GM12872 (cell line): Measurements from ENCODE around the gene ALKBH3.

Experiments used
- TF ChIP-seq, protein P1 (sequence below): IDR thresholded peaks from 3 replicates; pipeline ENCODE4 v1.5.1; 2011; ENCODE audit warnings: low read depth, mild to moderate bottlenecking, low read length, moderate library complexity; ENCODE audit not compliant: insufficient read depth

Gene ALKBH3

DNA sequence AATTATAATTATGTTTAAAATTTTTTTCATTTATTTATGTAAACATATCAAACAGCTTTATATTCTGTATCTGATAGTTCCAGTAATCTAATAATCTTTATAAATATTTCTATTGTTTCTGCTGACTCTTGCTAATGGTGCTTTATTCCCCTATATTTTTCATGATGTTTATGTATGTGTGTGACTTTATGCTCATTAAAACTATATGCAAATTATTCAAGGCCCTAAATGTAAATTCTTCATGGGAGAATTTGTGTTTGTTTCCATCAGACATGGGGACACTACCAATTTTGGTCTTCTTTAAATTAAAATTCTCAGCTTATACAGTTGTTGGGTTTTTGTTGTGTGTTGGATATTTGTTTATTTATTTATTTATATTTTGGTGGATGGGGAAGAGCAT lies 13.7 kb upstream of the ALKBH3 start:
- TF ChIP-seq, protein P1, sequence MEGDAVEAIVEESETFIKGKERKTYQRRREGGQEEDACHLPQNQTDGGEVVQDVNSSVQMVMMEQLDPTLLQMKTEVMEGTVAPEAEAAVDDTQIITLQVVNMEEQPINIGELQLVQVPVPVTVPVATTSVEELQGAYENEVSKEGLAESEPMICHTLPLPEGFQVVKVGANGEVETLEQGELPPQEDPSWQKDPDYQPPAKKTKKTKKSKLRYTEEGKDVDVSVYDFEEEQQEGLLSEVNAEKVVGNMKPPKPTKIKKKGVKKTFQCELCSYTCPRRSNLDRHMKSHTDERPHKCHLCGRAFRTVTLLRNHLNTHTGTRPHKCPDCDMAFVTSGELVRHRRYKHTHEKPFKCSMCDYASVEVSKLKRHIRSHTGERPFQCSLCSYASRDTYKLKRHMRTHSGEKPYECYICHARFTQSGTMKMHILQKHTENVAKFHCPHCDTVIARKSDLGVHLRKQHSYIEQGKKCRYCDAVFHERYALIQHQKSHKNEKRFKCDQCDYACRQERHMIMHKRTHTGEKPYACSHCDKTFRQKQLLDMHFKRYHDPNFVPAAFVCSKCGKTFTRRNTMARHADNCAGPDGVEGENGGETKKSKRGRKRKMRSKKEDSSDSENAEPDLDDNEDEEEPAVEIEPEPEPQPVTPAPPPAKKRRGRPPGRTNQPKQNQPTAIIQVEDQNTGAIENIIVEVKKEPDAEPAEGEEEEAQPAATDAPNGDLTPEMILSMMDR = no peak

DNA sequence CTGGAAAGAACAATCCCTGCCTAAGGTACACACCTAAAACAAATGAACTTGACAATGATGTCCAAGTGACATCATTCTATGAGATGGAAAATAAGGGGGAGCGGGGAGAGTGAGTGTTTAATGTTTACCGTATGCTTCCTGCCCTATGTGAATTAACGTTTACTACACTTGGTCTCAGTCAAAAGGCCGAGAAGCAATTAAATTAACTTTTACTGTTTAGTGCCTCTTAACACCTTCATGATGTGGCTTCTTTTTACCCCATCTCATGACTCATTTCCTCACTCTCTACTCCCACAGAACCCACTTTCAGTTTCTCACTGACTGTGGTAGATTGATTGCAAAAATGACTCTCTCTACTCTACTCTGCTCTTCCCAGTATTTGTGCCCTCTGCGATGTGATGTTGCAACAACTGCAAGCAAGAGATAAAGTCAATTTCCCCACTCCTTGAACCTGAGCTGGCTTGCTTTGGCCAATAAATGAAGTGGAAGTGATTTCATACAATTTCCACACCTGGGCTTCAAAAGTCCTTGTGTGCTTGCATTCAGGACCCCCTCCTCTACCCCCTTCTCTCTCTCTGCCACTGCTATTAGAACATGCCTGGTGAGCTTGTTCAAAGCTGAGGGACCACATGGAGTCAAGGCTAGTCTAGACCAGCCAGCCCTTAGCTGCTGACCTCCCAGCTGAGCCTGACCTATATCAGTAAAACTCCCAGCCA lies 11.6 kb upstream of the ALKBH3 start:
- TF ChIP-seq, protein P1 = no peak

DNA sequence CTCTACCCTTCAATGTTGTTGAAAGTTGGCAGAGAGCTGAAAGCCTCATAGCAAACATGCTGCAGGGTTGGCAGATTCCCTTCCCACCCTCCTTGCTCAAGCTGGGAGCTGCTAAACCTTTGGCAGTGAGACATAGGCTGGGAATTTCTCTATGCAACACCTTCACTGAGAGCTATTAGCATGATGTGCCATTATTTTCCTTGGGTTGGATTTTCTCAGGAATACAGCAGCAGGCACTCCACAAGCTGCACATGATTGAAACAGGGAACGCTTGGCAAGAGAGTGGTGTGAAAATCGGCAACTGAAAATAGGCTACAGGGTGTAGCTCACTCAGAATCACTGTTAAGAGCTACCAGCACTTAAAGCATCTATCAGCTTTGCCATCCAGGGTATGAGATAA lies 9.6 kb upstream of the ALKBH3 start:
- TF ChIP-seq, protein P1 = no peak

DNA sequence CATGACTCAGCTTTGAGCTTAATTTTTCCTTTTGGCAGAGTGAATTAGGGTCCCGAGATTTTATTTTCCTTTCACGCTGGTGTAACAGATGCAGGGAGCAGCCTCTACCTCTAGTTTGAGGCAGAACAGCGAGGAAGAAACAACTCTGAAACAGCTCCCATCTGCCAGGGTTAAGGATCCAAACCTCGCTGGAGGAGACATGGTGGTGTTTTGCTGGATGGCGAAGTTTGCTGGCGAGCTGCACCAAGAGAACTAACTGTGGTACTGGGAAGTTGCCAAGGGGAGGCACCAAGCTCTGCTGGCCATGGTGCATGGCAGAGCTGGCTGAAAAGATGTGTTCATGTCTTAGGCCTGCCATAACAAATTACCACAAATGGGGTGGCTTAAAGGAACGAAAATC lies 7.6 kb upstream of the ALKBH3 start:
- TF ChIP-seq, protein P1 = no peak

DNA sequence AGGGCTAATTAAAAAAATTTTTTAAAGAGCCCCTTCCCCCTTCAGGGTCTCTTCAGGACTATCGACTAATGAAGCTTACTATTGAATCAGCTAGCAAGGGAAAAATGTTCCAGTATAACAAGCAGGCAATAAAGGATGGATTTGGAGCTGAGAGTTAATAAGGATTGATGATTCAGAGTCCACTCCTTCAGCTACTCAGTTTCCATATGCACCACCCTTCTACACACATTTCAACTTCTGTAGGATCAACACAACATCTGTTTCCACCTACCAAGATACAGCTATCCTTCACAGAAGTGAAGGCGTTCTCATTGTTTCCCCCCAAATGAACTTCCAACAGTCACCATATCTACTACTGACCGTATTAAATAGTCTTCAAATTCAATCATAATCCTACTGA lies 6.6 kb upstream of the ALKBH3 start:
- TF ChIP-seq, protein P1 = no peak

DNA sequence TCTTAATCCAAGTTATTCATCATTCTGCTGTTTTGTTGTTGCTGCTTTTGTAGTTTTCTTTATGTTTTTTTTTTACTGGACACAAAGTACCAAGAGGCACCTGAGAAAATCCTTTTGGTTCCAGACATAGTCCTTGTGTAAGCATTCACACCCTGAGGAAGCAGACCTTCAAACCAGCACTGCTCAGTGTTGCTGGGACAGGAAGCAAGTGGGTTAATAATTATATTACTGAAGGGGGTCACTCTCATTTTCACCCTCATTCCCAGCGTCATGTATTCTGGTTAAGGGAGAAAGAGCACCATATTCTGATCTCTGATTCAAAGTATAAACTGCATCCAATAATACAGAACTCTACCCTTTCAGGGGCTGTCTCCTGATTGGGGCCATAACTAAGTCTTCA lies 5.9 kb upstream of the ALKBH3 start:
- TF ChIP-seq, protein P1 = no peak

DNA sequence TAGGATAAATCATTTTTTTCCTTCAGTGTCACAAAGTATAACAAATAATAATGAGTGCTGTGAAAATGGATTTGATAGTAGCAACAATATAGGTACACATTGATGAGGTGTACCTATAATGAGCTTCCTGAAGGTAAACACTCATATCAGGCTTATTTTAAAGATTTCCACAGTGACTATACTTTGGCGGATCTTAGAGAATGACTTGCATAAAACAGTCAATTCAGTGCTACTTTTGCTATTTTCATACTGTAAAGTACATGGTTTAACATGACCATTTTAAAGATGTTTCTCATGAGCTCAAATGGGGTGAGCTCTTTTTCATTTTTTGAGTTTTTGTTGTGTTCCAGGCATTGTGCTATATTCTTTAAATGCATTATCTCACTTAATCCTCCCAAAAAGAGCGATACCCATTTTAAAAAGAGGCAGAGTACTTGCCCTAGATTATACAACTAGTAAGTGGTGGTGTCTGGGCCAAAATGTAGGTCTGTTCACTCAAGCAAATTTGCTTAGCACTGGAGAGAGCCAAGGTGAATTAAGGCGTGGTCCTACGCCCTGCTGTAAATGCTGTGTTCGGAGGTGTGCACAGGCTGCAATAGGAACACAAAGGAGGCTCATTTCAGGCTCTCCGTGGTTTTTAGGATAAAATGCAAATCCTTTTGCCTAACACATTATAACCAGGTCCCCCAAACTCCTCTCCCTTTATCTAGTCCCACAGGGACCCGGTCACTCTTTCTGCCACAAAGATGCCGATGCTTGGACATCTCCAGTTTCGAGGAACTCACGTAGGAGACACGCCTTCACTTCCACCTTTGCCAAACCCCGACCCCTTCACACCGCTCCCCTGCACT lies 617 bp upstream of the ALKBH3 start:
- TF ChIP-seq, protein P1 = no peak
